ENCODE measurements around the gene CHFR. TPM values are rescaled to one million over a fixed set of nuclear protein-coding genes. Genes with fewer than 3 reads are reported as not detected.

Gene CHFR
- total and polyA plus RNA-seq, 12 donors: 14.9 to 54.4 (median 26.6) TPM

DNA sequence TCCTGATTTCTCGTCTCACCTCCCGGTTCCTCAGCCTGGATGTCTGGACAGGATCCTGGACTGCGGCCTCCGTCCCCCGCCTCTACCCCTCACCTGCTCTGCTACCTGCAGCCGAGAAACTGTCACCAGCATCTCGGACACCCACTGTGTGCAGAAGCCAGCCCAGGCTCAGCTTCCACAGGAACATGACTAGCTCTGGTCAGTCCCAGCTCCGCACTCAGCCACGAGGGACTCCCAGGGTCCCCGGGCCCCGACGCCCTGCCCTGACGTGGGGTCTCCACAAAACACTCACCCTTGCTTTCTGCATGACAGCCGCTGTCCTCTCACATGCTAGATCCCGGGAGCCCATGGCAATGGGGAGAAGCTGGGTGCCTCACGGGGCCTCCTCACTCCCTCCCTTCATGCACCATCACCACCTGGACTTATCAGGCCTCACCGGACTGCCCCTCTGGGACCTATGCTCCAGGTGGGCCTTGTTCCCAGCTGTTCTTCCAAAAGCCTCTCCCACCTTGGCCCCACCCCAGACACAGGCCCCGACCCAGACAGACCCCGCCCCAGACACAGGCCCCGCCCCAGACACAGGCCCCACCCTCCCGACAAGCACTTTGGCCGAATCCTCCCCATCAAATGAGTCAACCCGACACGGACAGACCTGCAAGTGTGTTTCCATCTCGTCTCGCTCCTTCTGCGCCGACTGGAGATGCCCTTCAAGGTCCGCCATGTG, 98.9 kb downstream of the CHFR start:
- WGBS, 4 donors: 92 to 98% (median 94%) methylated on average over 14 to 29 of the region's 29 CpGs

DNA sequence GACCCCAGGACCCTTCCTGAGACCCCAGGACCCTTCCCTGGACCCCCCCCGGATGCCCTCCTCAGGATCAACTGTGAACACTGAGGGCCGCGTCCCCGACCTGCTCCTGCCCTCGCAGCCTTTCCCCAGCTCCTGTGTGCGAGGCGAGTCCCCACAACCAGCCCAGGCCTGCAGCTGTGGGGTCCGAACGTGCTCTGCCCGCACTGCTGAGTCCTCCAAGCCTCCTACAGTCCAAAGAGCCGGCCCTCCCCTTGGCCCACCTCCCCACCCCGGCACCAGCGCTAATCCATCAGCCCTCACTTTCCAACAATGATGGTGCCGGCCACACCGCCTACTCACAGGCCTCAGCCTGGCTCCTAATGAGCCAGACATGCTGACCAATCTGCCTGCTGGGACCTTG, 99.5 kb downstream of the CHFR start:
- H3K36me3 ChIP-seq (replicated peaks in 1 of 2): peaks cover 0 to 64% of the 10 kb centered on the region in 2 donors
- H3K27me3 ChIP-seq: no peaks in the 10 kb centered on the region
- TF ChIP-seq, protein P1, sequence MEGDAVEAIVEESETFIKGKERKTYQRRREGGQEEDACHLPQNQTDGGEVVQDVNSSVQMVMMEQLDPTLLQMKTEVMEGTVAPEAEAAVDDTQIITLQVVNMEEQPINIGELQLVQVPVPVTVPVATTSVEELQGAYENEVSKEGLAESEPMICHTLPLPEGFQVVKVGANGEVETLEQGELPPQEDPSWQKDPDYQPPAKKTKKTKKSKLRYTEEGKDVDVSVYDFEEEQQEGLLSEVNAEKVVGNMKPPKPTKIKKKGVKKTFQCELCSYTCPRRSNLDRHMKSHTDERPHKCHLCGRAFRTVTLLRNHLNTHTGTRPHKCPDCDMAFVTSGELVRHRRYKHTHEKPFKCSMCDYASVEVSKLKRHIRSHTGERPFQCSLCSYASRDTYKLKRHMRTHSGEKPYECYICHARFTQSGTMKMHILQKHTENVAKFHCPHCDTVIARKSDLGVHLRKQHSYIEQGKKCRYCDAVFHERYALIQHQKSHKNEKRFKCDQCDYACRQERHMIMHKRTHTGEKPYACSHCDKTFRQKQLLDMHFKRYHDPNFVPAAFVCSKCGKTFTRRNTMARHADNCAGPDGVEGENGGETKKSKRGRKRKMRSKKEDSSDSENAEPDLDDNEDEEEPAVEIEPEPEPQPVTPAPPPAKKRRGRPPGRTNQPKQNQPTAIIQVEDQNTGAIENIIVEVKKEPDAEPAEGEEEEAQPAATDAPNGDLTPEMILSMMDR (IDR thresholded peaks at IDR 0.05): no peak
- TF ChIP-seq POLR2A (IDR thresholded peaks at IDR 0.05): no peak
- intact Hi-C loops (cut with DNase I): no loop called here
- no peak overlapping the region for H3K27ac ChIP-seq
- WGBS, 4 donors: 92 to 96% (median 93%) methylated on average over 10 to 15 of the region's 15 CpGs
- no peaks in the 10 kb centered on the region for H3K4me1 ChIP-seq (replicated peaks in 1 of 2)
- no peaks in the 10 kb centered on the region for H3K9me3 ChIP-seq (replicated peaks in 1 of 3)
- DNase-seq: no peak
- H3K4me3 ChIP-seq: no peak overlapping the region

More for the DNA sequence above, 98.9 kb downstream of the CHFR start:
- TF ChIP-seq, protein P1 (IDR thresholded peaks at IDR 0.05): no peak
- TF ChIP-seq POLR2A (IDR thresholded peaks at IDR 0.05): no peak
- intact Hi-C loops (cut with DNase I): no loop called here
- Histone ChIP-seq H3K4me3 (no peak overlapping the region), H3K27me3 (no peaks in the 10 kb centered on the region), H3K9me3 (replicated peaks in 1 of 3) (no peaks in the 10 kb centered on the region), H3K36me3 (replicated peaks in 1 of 2) (peaks cover 0 to 58% of the 10 kb centered on the region in 2 donors), H3K27ac (no peak overlapping the region), H3K4me1 (replicated peaks in 1 of 2) (no peaks in the 10 kb centered on the region)
- no peak for DNase-seq

DNA sequence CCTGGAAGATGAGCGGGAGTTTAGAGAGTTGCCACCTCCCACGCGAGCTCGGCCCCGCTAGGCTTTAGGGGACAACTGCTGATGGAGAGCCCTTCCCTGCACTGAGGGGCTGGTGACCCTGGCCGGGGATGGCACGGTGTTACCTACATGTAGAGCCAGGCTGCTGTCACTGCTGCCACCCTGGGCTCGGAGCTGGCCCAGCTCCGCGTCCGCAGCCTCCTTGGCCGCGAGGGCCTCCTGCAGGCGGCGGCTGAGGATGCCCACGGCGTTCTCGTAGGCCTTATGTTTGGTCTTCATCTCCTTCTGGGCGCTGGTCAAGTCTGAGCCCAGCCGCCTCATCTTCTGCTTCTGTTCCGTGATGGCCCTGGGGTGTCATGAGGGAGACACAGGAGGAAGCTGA, 101.2 kb downstream of the CHFR start:
- TF ChIP-seq, protein P1 (IDR thresholded peaks at IDR 0.05): no peak
- no peak for TF ChIP-seq POLR2A (IDR thresholded peaks at IDR 0.05)
- WGBS, 4 donors: 87 to 98% (median 95%) methylated on average over 9 to 21 of the region's 21 CpGs
- Histone ChIP-seq H3K9me3 (replicated peaks in 1 of 3) (no peaks in the 10 kb centered on the region), H3K36me3 (replicated peaks in 1 of 2) (peaks cover 0 to 80% of the 10 kb centered on the region in 2 donors), H3K4me3 (no peak overlapping the region), H3K27ac (no peak overlapping the region), H3K4me1 (replicated peaks in 1 of 2) (no peaks in the 10 kb centered on the region), H3K27me3 (no peaks in the 10 kb centered on the region)
- DNase-seq: no peak
- intact Hi-C loops (cut with DNase I): no loop called here

DNA sequence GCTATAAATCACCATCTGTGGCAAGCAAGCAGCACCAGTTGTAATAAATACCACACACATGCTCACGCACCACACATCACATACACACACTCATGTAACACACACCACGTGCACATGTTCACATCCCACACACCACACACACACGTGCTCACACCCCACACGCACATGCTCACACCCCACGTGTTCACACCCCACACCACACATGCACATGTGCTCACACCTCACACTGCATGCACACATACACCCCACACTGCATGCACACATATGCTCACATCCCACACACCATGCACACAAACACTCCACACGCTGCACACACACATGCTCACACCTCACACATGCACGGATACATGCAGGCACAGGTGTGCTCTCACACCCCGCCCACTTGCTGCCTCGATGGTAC, 102.8 kb downstream of the CHFR start:
- intact Hi-C loops (cut with DNase I): no loop called here
- Histone ChIP-seq H3K27me3 (no peaks in the 10 kb centered on the region), H3K27ac (no peak overlapping the region), H3K9me3 (replicated peaks in 1 of 3) (no peaks in the 10 kb centered on the region), H3K4me1 (replicated peaks in 1 of 2) (no peaks in the 10 kb centered on the region), H3K4me3 (no peak overlapping the region), H3K36me3 (replicated peaks in 1 of 2) (peaks cover 0 to 84% of the 10 kb centered on the region in 2 donors)
- DNase-seq: no peak
- TF ChIP-seq, protein P1 (IDR thresholded peaks at IDR 0.05): no peak
- no peak for TF ChIP-seq POLR2A (IDR thresholded peaks at IDR 0.05)
- 83 to 87% (median 85%) methylated on average over 9 of the region's 9 CpGs for WGBS, 4 donors
